DND-41 (cell line): Measurements from ENCODE around the gene EXD3.

Experiments used
- CTCF ChIP-seq: IDR thresholded peaks from 2 replicates; pipeline ENCODE4 v1.5.1; 2012; ENCODE audit warnings: borderline replicate concordance, low read length, moderate library complexity, mild to moderate bottlenecking; ENCODE audit not compliant: poor library complexity, severe bottlenecking; ENCODE audit errors: extremely low read depth
- EZH2 ChIP-seq: IDR thresholded peaks from 3 replicates; pipeline ENCODE4 v1.6.1; 2012; ENCODE audit warnings: borderline replicate concordance, low read depth, mild to moderate bottlenecking, moderate library complexity, low read length, inconsistent platforms; ENCODE audit not compliant: severe bottlenecking

DNA sequence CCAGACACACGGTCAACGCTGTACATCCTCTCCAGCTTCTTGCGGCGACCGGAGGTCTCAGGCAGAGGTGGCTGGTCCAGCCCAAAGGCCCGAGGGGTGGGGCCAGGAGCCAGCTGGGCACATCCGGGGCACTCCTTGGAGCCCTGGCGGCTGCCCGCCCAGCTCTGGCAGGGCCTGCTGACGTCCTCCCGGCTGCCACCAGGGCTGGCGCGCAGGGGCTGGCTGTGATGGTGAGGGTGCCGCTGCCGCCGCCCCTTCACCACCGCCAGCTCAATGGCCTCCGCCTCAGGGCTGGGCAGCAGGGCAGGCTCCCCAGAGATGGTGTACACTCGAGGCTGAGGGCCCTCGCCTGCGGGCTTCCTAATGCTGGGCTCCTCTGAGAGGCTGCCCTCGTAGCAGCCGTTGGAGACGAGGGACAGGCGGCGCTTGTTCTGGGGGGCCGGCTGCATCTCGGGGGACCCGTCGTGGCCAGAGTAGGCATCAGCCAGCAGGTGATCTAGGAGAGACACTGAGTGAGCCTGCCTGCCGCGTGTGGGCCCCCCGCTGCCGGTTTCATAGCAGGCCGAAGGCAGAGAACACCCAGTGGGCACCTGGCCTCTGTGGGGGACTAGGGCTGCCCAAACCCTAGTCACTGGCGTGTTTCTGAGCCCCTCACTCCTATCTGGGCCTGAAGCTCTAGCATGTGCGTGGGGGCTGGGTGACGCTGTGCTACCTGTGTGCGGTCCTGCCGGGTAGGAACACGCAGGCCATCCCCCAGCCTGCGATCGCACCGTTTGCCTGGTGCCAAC, 34.6 kb upstream of the EXD3 start:
- TF ChIP-seq CTCF, result no peak
- TF ChIP-seq EZH2, result no peak
